Skeletal muscle cell (primary cell): ENCODE measurements around the gene SPDYE3.
"Not testable (repeated sequence)": the region's sequence is repeated elsewhere in the genome, so short reads cannot be mapped to it uniquely, and the experiment has no call there.

Experiments used
- DNase-seq: peaks from one replicate; pipeline ENCODE4 v3.0.0-alpha.2; 2010; ENCODE audit warnings: low read depth
- H3K4me3 ChIP-seq: 2 replicates; pipeline ENCODE4 v1.5.1; 2011; ENCODE audit warnings: low read depth, mild to moderate bottlenecking, control low read depth, low read length, moderate library complexity

The SPDYE3 gene

DNA sequence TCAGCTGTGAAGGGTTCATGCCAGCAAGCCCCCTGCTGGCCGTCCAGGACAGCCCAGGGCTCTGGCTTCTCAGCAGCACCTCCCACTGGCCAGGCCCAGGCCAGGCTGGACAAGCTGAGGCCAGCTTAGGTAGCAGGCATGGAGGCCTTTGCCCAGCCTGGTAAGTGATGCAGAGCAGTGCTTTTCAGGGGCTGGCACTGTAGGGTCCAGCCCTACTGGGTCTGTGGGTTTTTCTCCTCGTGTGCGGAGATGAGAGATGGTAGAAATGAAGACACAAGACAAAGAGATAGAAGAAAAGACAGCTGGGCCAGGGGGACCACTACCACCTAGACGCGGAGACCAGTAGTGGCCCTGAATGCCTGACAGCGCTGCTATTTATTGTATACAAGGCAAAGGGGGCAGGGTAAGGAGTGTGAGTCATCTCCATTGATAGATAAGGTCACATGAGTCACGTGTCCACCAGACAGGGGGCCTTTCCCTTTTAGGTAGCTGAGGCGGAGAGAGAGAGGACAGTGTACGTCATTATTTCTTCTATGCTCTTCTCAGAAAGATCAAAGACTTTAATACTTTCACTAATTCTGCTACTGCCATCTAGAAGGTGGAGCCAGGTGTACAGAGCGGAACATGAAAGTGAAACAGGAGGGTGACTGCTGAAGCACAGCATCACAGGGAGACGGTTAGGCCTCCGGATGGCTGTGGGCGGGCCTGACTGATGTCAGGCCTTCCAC, 37.2 kb downstream of the SPDYE3 start:
- not testable (repeated sequence) for H3K4me3 ChIP-seq
- peak; percentile 1 for DNase-seq

DNA sequence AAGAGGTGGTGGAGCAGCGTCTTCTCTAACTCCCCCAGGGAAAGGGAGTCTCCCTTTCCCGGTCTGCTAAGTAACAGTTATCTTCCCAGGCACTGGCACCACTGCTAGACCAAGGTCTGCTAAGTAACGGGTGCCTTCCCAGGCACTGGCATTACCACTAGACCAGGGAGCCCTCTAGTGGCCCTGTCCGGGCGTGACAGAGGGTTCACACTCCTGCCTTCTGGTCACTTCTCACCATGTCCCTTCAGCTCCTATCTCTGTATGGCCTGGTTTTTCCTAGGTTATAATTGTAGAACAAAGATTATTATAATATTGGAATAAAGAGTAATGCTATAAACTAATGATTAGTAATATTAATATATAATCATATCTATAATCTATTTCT, 37.8 kb downstream of the SPDYE3 start:
- not testable (repeated sequence) for DNase-seq, H3K4me3 ChIP-seq

DNA sequence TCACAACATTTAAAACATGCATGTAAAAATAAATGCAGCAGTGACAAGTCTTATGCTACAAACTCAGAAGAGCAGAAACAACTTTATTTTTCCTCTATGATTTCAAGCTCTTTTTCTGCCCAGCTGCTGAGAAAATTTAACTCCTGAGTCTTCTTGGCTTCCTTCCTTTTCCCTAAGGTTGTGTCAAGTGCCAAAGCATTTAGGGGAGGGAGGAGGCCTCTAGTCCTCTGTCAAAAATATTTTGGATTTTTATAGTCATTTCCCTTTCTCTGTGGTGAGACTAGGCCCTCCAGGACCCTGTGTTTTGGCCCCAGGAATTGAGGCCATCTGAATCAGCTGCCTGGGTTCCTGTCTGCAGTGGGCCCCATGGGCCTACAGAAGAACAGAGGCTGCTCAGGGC, 39.4 kb downstream of the SPDYE3 start:
- no peak for DNase-seq
- no peak overlapping the region for H3K4me3 ChIP-seq

DNA sequence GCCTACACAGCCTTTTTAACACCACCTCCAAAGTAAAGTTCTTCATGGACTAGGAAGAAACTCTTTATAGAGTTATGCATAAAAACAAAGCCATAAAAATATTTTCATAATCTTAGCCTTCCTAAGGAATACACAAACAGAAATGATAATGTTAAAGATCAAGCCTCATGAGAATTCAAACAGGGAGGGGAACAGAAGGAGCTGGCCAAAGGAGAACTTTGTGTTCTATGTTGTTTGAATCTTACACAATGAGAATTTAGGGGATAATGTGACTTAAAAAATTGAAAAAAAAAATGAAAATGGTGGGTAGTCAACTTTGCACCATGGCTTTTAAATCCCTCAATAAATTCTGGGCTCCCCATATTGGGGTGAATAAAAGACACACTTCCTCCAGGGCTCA, 41.3 kb downstream of the SPDYE3 start:
- DNase-seq = no peak
- no peak overlapping the region for H3K4me3 ChIP-seq

DNA sequence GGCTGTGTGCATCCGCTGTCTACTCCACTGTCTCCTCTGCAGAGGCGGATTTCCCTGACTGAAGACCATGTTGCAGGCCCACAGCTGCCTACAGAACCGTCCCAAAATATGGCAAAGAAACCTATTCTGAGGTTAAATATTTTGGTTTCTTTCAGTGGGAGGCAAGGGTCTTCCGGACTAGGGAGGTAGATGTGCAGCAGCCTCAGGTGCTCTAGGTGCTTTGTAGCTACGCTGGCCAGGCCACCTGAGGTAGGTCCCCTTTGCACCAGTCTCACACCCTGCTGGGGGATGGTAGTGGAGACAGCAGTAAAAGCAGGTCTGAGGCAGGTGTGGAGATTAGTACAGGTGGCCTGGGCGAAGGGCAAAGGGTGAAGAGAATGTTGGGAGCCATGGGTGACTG, 42.3 kb downstream of the SPDYE3 start:
- DNase-seq = no peak
- no peak overlapping the region for H3K4me3 ChIP-seq

DNA sequence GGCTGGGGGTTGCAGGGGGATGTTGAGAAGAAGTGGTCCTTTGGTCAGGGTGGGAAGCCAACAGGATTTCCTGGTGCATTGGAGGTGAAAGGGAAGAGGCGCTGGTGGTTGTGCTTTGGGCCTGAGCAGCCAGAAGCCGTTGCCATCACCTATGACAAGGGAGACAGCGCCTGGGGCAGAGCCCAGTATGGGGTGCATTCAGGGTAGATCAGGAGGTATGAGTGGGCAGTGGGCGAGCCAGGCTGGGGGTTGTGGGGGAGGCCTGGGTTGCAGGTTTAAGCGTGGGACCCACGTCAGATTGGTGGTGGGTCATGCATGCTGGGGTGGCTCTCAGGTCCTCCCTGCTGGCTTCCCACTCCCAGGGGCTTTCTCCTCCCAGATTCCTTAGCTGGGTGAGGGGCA, 44.2 kb downstream of the SPDYE3 start:
- H3K4me3 ChIP-seq = no peak overlapping the region
- DNase-seq = no peak

DNA sequence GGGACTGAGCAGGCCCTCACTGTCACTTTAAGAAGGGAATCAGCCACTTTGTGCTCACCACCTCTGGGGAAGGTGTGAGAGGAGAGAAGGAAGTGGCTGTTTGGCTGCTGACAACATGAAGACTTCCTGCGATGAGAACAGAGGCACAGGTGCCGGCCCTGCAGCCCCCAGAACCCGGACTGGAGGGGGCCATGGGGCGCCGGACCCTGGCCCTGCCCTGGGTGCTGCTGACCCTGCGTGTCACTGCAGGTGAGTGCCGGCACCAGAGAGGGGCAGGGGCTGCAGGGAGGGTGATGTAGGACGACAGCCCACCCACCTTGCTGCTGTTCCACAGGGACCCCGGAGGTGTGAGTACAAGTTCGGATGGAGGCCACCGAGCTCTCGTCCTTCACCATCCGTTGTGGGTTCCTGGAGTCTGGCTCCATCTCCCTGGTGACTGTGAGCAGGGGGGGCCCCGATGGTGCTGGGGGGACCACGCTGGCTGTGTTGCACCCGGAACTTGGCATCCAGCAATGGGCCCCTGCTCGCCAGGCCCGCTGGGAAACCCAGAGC, 44.8 kb downstream of the SPDYE3 start:
- not testable (repeated sequence) for H3K4me3 ChIP-seq, DNase-seq

DNA sequence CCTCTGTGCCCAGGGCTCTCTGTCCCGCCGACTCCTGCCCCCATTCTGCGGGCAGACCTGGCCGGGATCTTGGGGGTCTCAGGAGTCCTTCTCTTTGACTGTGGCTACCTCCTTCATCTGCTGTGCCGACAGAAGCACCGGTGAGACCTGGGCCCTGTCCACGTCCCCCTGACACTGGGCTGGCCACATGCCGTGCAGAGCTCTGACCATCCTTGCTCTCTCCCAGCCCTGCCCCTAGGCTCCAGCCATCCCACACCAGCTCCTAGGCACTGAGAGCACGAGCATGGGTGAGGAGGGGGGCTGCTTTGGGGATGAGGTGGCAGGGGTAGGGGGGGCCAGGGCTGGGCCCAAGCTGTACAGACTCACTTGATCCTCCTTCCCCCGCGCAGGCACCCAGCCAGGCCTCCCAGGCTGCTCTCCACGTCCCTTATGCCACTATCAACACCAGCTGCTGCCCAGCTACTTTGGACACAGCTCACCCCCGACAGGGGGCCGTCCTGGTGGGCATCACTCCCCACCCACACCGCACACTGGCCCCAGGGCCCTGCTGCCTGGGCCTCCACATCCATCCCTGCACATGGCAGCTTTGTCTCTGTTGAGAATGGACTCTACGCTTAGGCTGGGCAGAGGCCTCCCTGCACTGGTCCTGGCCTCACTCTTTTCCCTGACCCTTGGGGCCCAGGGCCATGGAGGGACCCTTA, 45.6 kb downstream of the SPDYE3 start:
- H3K4me3 ChIP-seq = no peak overlapping the region
- no peak for DNase-seq

DNA sequence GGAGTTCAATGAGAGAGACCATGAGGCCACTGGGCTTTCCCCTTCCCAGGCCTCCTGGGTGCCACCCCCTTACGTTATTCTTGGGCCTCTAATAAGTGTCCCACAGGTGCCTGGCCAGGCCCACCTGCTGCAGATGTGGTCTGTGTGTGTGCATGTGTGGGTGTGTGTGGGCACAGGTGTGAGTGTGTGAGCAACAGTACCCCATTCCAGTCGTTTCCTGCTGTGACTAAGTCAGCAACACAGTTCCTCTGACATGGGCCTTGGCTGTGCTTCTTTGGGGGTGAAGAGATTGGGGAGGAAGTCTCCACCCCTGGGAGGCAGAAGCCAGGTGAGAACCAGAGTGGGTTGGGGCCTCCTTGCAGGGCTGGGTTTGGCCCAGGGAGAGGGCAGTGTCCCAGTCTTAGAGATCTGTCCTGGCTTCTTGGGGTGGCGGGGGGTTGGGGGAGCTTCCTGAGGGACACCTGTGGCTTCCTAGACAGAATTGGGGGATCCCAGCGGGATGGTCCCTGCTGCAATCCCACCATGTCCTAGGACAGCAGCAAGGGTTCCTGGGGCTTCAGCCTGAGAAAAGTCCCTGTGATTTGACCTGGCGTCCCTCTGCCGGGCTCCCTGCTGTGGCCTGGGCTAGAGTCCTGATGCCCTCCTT, 46.3 kb downstream of the SPDYE3 start:
- H3K4me3 ChIP-seq = no peak overlapping the region
- DNase-seq = no peak

DNA sequence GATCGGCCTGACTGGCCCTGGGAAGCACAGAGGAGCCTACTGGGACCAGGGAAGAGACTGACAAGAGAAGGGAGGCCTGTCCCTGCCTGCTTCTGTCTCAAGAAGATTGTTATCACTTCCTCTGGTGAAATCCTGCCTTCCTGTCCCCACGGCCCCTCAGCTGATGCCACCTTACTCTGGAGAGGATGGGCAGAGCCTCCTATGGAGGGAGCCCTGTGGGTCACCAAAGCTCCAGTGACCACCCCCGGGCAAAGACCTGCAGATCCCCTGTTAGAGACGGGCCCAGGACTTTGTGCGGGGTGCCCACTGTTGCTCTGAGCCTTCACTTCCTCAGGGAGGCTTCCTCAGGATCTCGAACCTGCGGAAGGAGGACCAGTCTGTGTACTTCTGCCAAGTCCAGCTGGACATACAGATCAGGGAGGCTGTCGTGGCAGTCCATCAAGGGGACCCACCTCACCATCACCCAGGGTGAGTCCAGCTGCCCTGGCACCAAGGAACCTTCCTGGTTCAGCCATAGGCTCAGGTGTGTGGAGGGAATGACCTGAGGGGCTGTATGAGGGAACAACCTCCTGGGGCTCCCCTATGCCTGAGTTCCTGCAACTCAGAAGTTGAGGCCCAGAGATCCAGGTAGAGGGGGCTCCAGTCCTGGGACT, 49.0 kb downstream of the SPDYE3 start:
- H3K4me3 ChIP-seq = no peak overlapping the region
- DNase-seq = no peak

DNA sequence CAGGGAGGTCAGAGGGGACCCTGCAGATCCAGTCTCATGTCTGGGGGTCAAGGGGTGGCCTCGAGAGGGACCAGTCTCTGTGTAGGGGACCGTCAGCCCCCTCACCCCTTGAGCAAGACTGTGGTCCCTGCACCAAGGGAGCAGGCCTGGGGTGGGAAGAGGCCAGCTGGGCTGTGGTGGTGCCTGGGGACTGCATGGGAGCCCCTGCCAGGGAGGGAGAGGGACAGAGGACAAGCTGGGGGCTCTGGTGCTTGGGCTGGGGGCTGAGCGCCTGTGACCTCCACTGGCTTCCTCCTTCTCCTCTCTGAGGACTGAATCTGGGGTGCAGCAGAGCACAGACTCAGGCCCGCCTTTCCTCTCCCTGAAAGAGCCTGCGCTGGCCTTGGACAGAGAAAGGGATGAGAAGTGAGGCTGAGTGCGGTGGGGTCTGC, 49.6 kb downstream of the SPDYE3 start:
- no peak for DNase-seq

DNA sequence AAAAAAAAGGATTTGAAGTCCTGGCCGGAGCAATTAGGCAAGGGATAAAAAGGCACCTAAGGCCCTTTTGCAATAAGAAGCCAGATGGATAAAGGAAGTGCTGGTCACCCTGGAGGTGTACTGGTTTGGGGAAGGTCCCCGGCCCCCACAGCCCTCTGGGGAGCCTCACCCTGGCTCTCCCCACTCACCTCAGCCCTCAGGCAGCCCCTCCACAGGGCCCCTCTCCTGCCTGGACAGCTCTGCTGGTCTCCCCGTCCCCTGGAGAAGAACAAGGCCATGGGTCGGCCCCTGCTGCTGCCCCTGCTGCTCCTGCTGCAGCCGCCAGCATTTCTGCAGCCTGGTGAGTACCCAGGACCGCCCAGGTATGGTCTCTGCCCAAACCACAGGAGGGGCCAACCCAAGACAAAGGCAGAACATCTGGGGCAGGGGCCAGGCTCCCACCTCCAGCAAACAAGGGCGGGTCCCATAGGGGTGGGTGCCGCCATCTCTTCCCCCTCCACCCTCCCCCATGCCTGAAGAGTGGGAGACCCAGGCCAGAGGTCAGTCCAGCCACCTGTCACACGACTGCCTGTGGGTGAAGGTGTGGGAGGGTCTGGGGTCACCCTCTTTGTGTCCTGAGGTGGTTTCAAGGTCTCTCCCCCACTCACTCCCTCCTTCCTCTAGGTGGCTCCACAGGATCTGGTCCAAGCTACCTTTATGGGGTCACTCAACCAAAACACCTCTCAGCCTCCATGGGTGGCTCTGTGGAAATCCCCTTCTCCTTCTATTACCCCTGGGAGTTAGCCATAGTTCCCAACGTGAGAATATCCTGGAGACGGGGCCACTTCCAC, 50.7 kb downstream of the SPDYE3 start, which contains the start of gene PILRB:
Gene PILRB, plus strand, starts transcription at position 91 of the 830 bp plus-strand sequence. Its CDS starts 186 bp downstream, at position 277.
- no peak within 1 kb of the TSS for H3K4me3 ChIP-seq
- DNase-seq = no peak

More for the DNA sequence above, 49.6 kb downstream of the SPDYE3 start:
- no peak overlapping the region for H3K4me3 ChIP-seq

DNA sequence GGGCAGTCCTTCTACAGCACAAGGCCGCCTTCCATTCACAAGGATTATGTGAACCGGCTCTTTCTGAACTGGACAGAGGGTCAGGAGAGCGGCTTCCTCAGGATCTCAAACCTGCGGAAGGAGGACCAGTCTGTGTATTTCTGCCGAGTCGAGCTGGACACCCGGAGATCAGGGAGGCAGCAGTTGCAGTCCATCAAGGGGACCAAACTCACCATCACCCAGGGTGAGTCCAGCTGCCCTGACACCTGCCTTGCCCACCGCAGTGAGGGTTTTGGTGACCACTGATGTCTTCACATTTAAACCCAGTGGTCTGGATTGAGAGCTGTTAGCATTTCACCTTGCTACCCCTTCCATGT, 51.3 kb downstream of the SPDYE3 start:
- H3K4me3 ChIP-seq = no peak overlapping the region
- no peak for DNase-seq

DNA sequence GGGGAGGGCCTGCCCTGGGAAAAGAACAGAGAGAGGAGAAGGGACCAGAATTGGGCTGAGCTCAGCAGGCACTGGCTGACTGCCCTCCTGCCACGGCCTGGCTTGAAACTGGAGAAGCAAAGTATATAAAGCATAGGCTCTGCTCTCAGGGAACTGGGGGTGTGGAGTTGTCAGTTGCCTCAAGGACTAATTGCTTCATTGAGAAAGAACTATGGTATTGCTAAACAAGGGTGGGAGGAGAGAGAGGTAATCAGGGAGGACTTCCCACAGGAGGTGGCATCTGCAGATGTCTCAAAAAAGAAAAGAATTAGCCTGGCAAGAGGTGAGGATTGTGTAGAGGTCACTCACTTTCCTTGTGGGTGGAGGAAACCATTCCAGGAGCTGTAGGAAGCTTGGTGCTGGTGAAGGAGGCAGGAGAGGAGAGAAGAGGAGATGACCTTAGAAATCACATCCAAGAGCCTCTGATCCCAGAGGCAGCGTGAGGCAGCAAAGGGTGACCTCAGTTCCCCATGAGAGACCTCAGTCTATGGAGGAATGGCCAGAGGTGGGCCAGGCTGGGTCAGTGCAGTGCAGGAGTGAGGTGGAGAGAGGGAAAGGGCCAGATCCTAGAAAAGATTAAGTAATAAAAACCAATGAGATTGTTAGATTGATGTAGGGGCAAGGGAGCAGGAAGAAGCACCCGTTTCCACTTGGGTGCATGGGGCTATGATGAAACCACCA, 52.8 kb downstream of the SPDYE3 start:
- no peak overlapping the region for H3K4me3 ChIP-seq
- DNase-seq = no peak

DNA sequence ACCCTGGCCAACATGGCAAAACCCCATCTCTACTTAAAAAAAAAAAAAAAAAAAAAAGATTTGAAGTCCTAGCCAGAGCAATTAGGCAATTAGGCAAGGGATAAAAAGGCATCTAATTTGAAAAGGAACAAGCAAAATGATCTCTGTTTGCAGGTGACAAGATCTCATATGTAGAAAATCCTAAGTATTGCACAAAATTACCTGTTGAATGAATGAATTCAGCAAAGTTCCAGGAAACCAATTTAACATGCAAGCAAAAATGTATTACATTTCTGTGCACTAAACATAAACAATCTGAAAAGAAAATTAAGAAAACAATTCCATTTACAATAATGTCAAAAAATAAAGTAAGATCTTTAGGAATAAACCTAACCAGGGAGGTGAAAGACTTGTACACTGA, 55.6 kb downstream of the SPDYE3 start:
- no peak overlapping the region for H3K4me3 ChIP-seq
- no peak for DNase-seq

DNA sequence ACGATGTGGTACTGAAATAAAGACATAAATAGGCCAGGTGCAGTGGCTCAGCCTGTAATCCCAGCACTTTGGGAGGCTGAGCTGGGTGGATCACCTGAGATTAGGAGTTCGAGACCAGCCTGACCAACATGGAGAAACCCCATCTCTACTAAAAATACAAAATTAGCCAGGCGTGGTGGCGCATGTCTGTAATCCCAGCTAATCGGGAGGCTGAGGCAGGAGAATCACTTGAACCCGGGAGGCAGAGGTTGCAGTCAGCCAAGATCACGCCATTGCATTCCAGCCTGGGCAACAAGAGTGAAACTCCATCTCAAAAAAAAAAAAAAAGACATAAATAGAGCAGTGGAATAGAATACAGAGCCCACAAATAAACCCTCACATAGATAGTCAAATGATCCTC, 56.3 kb downstream of the SPDYE3 start:
- not testable (repeated sequence) for DNase-seq, H3K4me3 ChIP-seq

DNA sequence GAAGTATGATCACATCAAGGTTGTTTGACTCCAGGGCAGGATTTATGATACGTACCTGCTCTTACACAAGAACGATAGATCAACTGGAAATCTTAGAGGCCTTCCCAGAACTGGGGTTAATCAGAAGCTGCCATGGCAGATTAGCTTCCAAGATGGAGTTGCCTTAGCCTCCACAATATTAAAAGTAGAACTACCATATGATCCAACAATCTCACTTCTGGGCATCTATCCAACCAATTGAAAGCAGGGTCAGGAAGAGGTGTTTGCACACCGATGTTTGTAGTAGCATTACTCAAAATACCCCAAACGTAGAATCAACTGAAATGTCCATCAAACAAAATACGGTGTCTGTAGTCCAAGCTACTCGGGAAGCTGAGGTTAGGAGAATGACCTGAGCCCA, 57.0 kb downstream of the SPDYE3 start:
- H3K4me3 ChIP-seq = no peak overlapping the region
- DNase-seq = no peak

DNA sequence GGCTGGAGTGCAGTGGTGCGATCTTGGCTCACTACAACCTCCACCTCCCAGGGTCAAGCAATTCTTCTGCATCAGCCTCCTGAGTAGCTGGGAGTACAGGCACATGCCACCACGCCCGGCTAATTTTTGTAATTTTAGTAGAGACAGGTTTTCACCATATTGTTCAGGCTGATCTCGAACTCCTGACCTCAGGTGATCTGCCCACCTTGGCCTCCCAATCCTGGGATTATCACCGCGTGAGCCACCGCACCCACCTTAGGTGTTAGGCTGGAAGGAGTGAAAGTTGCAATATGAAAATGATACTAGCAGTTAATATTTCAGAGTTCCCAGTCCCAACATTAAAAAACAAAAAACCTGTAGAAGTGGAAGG, 58.5 kb downstream of the SPDYE3 start:
- not testable (repeated sequence) for H3K4me3 ChIP-seq, DNase-seq
